GF-D8 (cell line): Measurements from ENCODE around the gene PGAM4.
A peak's percentile ranks its signal among the peaks of the same experiment; 100 is the strongest.
"Not testable (repeated sequence)": the region's sequence is repeated elsewhere in the genome, so short reads cannot be mapped to it uniquely, and the experiment has no call there.

Source experiments
- DNase-seq: peaks from one replicate; lab custom pipeline; 2025; lab: John Stamatoyannopoulos, UW

Gene PGAM4

GRCh38 chrX:77925764-77926163 lies 43.7 kb downstream of the PGAM4 start:
- no peak for DNase-seq

DNA sequence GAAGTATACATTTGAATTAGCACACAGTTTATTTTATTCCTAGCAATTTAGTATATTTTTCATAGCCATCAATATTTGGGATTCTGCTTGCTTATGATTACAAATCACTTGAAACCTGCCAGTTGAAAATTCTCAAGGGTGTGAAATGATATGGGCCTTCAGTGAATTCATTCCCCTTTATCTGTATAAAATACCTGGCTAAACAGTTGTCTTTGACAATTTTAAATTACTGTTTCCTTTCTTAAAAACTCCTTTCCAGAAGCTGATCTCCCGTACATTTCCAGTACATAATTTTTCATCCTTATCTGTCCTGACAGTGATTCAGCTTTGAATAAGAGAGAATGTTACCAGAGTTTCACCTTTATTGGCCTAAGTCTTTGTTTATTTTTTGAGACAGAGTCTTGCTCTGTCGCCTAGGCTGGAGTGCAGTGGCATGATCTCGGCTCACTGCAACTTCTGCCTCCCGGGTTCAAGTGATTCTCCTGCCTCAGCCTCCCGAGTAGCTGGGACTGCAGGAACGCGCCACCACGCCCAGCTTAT lies 45.0 kb downstream of the PGAM4 start:
- DNase-seq, result no peak

DNA sequence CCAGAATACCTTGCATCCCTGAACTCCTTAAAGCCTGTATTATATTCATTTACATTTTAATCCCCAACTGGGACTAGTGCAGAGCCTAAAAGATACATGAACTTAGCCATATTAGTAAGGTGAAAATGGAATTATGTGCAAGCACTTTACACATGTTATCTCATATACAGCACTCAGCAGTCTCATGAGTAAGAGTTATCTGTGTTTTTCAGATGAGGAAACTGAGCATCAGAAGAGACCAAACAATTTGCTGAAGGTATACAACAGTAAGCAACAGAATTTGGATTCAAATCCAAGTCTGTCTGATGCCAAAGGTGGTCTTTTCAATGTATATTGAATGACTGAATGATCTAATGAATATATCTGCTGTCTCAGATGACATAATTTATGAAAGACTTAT lies 46.7 kb downstream of the PGAM4 start:
- DNase-seq, result no peak

- not testable (repeated sequence) for DNase-seq
These were observed 50.1 kb downstream of the PGAM4 start for GRCh38 chrX:77919370-77919769.

- peak; percentile 36 for DNase-seq
These were observed 50.9 kb downstream of the PGAM4 start for GRCh38 chrX:77918568-77918967.
